Stimulated activated naive CD8-positive, alpha-beta T cell treated with anti-CD3 and anti-CD28 coated beads, Interleukin-15, amount 100 ng/mL, for 72 hours (primary cell): Measurements from ENCODE around the gene KRT72.
A peak's percentile ranks its signal among the peaks of the same experiment; 100 is the strongest.
"Not testable (repeated sequence)": the region's sequence is repeated elsewhere in the genome, so short reads cannot be mapped to it uniquely, and the experiment has no call there.

Experiments
- ATAC-seq: fragments of 150-1000 bp; cut with Tn5 transposase; 2 replicates; pipeline ENCODE4 v1.10.0; 2021; ENCODE audit warnings: mild to moderate bottlenecking, moderate library complexity
- DNase-seq, 2 donors: peaks; one replicate each; pipeline ENCODE4 v3.0.0; 2021 to 2022
- H3K27ac Mint-ChIP-seq, 2 donors: one replicate each; pipeline ENCODE4 v1.8.0; 2022; ENCODE audit warnings: mild to moderate bottlenecking in 2 of 2, mixed read lengths in 2 of 2, moderate library complexity in 2 of 2
- H3K27me3 Mint-ChIP-seq: one replicate; pipeline ENCODE4 v1.8.0; 2022; ENCODE audit warnings: mixed read lengths
- H3K4me1 Mint-ChIP-seq: one replicate; pipeline ENCODE4 v1.8.0; 2022; ENCODE audit warnings: mild to moderate bottlenecking, mixed read lengths
- H3K4me3 Mint-ChIP-seq, 2 donors: one replicate each; pipeline ENCODE4 v1.8.0; 2022; ENCODE audit warnings: mild to moderate bottlenecking in 2 of 2, mixed read lengths in 2 of 2, moderate library complexity in 1 of 2
- H3K9me3 Mint-ChIP-seq, 2 donors: one replicate each; pipeline ENCODE4 v1.8.0; 2022; ENCODE audit warnings: mixed read lengths in 2 of 2

Gene KRT72

DNA sequence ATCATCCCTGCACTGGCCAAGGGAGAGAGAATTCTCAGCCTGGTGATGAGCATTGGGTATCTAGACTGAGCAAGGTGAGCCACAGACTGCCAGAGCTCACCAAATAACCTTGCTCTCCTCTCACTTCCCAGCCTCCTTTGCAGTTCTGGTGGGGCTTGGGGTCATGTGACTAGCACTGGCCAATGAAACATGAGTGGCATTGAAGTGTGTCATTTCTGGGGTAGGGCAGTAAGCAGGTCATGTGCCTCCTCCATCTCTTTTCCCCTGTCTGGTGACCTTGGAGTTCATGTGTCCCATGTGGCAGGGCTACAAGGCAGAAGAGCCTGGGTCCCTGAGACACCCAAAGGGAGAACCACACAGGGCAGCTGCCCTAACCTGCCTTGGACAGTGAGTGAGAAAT lies 3.6 kb upstream of the KRT72 start:
- Mint-ChIP-seq H3K4me3 (peak overlapping the region in 1 of 2 donors; percentile 19), H3K4me1 (peaks cover 63% of the 10 kb centered on the region), H3K27ac (no peak overlapping the region), H3K9me3 (no peaks in the 10 kb centered on the region), H3K27me3 (no peaks in the 10 kb centered on the region)
- ATAC-seq (peak; percentile 54), DNase-seq (peak in 1 of 2 donors; percentile 31)

DNA sequence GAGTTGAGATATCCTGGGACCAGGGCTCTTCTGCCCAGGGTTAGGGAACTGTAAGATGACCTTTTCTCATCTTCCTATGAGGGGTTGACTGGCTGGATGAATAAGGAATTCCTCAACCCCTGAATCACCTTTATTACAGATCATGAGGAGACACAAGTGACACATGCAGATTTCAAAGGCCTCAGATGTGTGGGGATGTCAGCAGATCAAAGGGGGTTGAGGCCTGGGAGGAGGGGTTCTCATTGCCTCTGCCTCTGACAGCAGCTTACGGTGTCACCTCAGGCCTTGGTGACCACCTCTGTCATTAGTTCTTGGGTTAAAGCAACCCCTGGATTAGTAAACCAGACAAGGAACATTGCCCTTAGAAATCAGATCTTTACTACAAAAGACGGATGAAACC lies 2.1 kb upstream of the KRT72 start:
- ATAC-seq (no peak), DNase-seq (no peak)
- no peaks in the 10 kb centered on the region for H3K27me3 Mint-ChIP-seq
- no peaks in the 10 kb centered on the region for H3K9me3 Mint-ChIP-seq
- peaks cover 47% of the 10 kb centered on the region for H3K4me1 Mint-ChIP-seq
- H3K4me3 Mint-ChIP-seq: no peak overlapping the region
- no peak overlapping the region for H3K27ac Mint-ChIP-seq

DNA sequence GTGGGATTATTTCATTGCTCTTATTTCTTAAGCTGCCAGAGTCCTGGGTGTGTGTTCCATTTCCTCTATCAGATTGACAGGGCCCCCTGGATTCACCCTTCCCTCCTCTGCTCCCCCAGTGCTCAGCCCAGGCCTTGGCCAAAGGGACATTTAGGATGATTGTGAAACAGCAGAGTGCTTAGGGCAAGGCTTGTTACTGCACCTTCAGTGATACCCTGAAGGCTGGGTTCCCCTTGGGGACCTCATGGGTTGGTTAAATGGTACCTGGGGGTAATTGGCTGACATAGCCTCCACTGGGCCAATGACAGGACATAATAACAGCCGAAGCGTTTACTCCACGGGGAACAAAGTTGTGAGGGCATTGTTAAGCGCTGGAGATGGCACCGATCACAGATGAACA lies 1.3 kb upstream of the KRT72 start:
- Mint-ChIP-seq H3K4me1 (peaks cover 39% of the 10 kb centered on the region), H3K4me3 (no peak overlapping the region), H3K27me3 (no peaks in the 10 kb centered on the region), H3K9me3 (no peaks in the 10 kb centered on the region), H3K27ac (no peak overlapping the region)
- DNase-seq: no peak
- ATAC-seq: no peak

- Mint-ChIP-seq H3K27me3 (no peaks in the 10 kb centered on the region), H3K27ac (no peak overlapping the region), H3K4me3 (no peak overlapping the region), H3K4me1 (peaks cover 31% of the 10 kb centered on the region), H3K9me3 (no peaks in the 10 kb centered on the region)
- ATAC-seq (no peak), DNase-seq (no peak)
Observed at GRCh38 chr12:52601671-52602070, 408 bp upstream of the KRT72 start.

- no peak for DNase-seq
- no peak for ATAC-seq
- H3K27me3 Mint-ChIP-seq: no peaks in the 10 kb centered on the region
- H3K27ac Mint-ChIP-seq: no peak overlapping the region
- peaks cover 21% of the 10 kb centered on the region for H3K4me1 Mint-ChIP-seq
- no peaks in the 10 kb centered on the region for H3K9me3 Mint-ChIP-seq
- no peak overlapping the region for H3K4me3 Mint-ChIP-seq
Observed at GRCh38 chr12:52600475-52600874, 788 bp downstream of the KRT72 start.

GRCh38 chr12:52600071-52600470 lies 1.2 kb downstream of the KRT72 start:
- DNase-seq (no peak), ATAC-seq (no peak)
- Mint-ChIP-seq H3K9me3 (no peaks in the 10 kb centered on the region), H3K27me3 (no peaks in the 10 kb centered on the region), H3K4me3 (no peak overlapping the region), H3K4me1 (peaks cover 20% of the 10 kb centered on the region), H3K27ac (no peak overlapping the region)

GRCh38 chr12:52598966-52599365 lies 2.3 kb downstream of the KRT72 start:
- Mint-ChIP-seq H3K4me1 (peaks cover 19% of the 10 kb centered on the region), H3K27me3 (no peaks in the 10 kb centered on the region), H3K9me3 (no peaks in the 10 kb centered on the region), H3K27ac (no peak overlapping the region), H3K4me3 (no peak overlapping the region)
- DNase-seq (no peak), ATAC-seq (no peak)

DNA sequence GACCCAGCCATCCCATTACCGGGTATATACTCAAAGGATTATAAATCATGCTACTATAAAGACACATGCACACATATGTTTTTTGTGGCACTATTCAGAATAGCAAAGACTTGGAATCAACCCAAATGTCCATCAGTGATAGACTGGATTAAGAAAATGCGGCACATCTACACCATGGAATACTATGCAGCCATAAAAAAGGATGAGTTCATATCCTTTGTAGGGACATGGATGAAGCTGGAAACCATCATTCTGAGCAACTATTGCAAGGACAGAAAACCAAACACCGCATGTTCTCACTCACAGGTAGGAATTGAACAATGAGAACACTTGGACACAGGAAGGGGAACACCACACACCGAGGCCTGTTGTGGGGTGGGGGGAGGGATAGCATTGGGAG lies 7.0 kb downstream of the KRT72 start:
- not testable (repeated sequence) for H3K27ac Mint-ChIP-seq, DNase-seq, H3K9me3 Mint-ChIP-seq, H3K27me3 Mint-ChIP-seq, H3K4me3 Mint-ChIP-seq, H3K4me1 Mint-ChIP-seq, ATAC-seq

DNA sequence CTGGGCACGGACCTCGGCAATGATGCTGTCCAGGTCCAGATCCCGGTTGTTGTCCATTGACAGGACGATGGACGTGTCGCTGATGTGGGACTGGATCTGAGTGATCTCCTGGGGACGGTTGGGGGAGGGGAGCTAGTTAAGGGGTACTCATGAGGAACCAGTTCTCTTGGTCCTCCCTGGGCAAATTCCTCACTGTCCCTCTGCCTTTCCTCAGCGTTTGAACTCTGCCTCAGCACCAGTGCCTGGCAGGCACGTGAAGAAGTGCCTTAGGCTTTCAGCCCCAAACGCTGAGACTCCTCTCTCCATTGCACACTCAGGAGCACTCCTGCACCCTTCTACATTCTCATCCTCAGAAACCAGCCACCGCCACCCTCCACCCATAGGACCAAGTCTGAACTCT lies 9.7 kb downstream of the KRT72 start:
- no peak overlapping the region for H3K4me3 Mint-ChIP-seq
- peaks cover 2% of the 10 kb centered on the region for H3K4me1 Mint-ChIP-seq
- H3K9me3 Mint-ChIP-seq: no peaks in the 10 kb centered on the region
- H3K27me3 Mint-ChIP-seq: no peaks in the 10 kb centered on the region
- H3K27ac Mint-ChIP-seq: no peak overlapping the region
- DNase-seq: no peak
- no peak for ATAC-seq

GRCh38 chr12:52590021-52590420 lies 11.2 kb downstream of the KRT72 start:
- Mint-ChIP-seq H3K4me1 (peaks cover 15% of the 10 kb centered on the region), H3K4me3 (no peak overlapping the region), H3K27ac (no peak overlapping the region)

GRCh38 chr12:52587563-52587962 lies 13.7 kb downstream of the KRT72 start:
- Mint-ChIP-seq H3K4me1 (peaks cover 24% of the 10 kb centered on the region), H3K27ac (no peak overlapping the region)
- ATAC-seq: no peak

More at GRCh38 chr12:52590021-52590420, 11.2 kb downstream of the KRT72 start:
- ATAC-seq: no peak
- Mint-ChIP-seq H3K27me3 (no peaks in the 10 kb centered on the region), H3K9me3 (no peaks in the 10 kb centered on the region)
- no peak for DNase-seq

GRCh38 chr12:52585946-52586345 lies 15.3 kb downstream of the KRT72 start:
- Mint-ChIP-seq H3K27ac (no peak overlapping the region), H3K27me3 (no peaks in the 10 kb centered on the region), H3K4me1 (peaks cover 24% of the 10 kb centered on the region), H3K9me3 (no peaks in the 10 kb centered on the region), H3K4me3 (no peak overlapping the region)
- peak in 1 of 2 donors; percentile 47 for DNase-seq
- peak; percentile 83 for ATAC-seq

More at GRCh38 chr12:52587563-52587962, 13.7 kb downstream of the KRT72 start:
- no peak for DNase-seq
- H3K9me3 Mint-ChIP-seq: no peaks in the 10 kb centered on the region
- H3K27me3 Mint-ChIP-seq: no peaks in the 10 kb centered on the region
- H3K4me3 Mint-ChIP-seq: no peak overlapping the region

DNA sequence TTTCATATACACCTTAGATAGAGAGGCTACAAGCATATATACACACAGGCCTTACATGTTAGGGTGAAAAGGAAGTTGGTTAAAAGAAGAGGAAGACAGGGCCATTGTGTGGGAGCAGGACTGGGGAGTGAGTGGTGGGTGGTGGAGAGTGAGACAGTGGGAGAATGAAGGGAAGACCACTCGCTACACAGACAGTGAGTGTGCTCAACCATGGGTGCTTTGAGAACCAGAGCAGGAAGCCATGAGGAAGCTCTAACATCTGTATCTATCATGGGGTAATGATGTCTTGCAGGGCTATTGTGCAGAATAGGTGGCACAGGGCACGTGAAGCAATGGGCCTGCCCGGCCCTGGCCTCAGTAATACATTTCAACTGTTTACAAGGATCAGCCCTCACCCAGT lies 16.2 kb downstream of the KRT72 start:
- peaks cover 30% of the 10 kb centered on the region for H3K4me1 Mint-ChIP-seq
- no peaks in the 10 kb centered on the region for H3K9me3 Mint-ChIP-seq
- no peak overlapping the region for H3K27ac Mint-ChIP-seq
- DNase-seq (no peak), ATAC-seq (no peak)
- no peak overlapping the region for H3K4me3 Mint-ChIP-seq
- H3K27me3 Mint-ChIP-seq: no peaks in the 10 kb centered on the region

DNA sequence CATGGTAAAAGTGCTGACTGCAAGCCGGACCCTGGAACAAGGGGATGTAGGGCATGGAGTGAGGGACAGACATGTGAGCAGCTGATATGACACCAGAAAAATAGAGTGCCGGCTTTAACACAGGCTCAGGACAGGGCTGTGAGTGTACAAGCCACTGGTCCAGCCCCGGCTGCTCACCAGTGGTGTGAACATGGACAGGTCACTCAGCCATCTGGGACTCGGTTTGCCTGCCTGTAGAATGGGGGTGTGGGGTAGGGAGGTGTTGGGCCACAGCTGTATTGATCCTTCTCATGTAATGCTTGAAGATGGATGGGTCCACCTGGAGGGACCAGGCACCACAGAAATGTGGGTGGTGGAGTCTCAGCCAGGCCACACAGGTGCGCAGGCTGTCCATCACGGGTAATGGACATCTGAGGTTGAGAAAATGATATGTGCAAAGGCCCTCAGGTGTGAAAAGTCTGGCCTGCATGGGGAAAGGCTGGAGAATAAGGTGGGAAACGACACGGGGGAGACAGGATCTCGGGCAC lies 17.0 kb downstream of the KRT72 start:
- H3K4me1 Mint-ChIP-seq: peaks cover 30% of the 10 kb centered on the region
- H3K27ac Mint-ChIP-seq: no peak overlapping the region
- H3K27me3 Mint-ChIP-seq: no peaks in the 10 kb centered on the region
- no peak for ATAC-seq
- H3K4me3 Mint-ChIP-seq: no peak overlapping the region
- DNase-seq: no peak
- no peaks in the 10 kb centered on the region for H3K9me3 Mint-ChIP-seq

GRCh38 chr12:52582971-52583456 lies 18.2 kb downstream of the KRT72 start:
- Mint-ChIP-seq H3K9me3 (no peaks in the 10 kb centered on the region), H3K27me3 (no peaks in the 10 kb centered on the region), H3K27ac (no peak overlapping the region), H3K4me3 (no peak overlapping the region), H3K4me1 (peaks cover 30% of the 10 kb centered on the region)
- DNase-seq: peak; percentile 58 to 65
- ATAC-seq: peak; percentile 74

- DNase-seq (no peak), ATAC-seq (no peak)
- H3K4me1 Mint-ChIP-seq: peaks cover 30% of the 10 kb centered on the region
- no peaks in the 10 kb centered on the region for H3K27me3 Mint-ChIP-seq
- no peak overlapping the region for H3K4me3 Mint-ChIP-seq
- no peaks in the 10 kb centered on the region for H3K9me3 Mint-ChIP-seq
- peak overlapping the region in 1 of 2 donors; percentile 21 for H3K27ac Mint-ChIP-seq
Observed at GRCh38 chr12:52582486-52582885, 18.8 kb downstream of the KRT72 start.

GRCh38 chr12:52581481-52581880 lies 19.8 kb downstream of the KRT72 start:
- no peaks in the 10 kb centered on the region for H3K27me3 Mint-ChIP-seq
- DNase-seq: no peak

More at GRCh38 chr12:52581481-52581880, 19.8 kb downstream of the KRT72 start:
- ATAC-seq: no peak
- Mint-ChIP-seq H3K27ac (no peak overlapping the region), H3K4me3 (no peak overlapping the region), H3K9me3 (no peaks in the 10 kb centered on the region), H3K4me1 (peaks cover 27% of the 10 kb centered on the region)
